Stimulated activated naive CD8-positive, alpha-beta T cell treated with anti-CD3 and anti-CD28 coated beads, Interleukin-15, Interleukin-2, amounts not matched to agents 100 U/mL and 50 U/mL, for 24 hours (primary cell): ENCODE measurements around the gene CTNNA2.

Experiments
- ATAC-seq: fragments of 150-1000 bp; cut with Tn5 transposase; one replicate; pipeline ENCODE4 v1.10.0; 2021
- DNase-seq: peaks from one replicate; pipeline ENCODE4 v3.0.0; 2021

CTNNA2 gene

GRCh38 chr2:79935771-79936657 lies 423.2 kb downstream of the CTNNA2 start:
- DNase-seq = peak; percentile 7
- ATAC-seq = no peak

DNA sequence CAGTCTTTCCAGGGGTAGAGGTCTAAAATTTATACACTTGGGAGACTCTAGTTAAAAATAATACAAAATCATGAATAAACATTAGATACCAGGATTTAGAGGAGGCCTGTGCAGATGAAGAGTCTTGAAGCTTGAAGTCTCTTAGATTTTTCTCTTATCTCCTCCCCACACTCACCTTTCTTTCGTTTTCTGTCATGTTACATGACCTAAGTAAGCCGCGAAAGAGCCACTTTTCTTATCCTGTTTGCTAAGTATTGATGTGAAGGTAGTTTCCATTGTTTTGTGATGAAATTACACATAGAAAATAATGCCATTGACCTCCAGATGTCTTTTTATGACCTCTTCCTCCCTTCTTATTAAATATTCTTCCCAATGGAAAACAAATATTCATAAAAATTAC lies 423.9 kb downstream of the CTNNA2 start:
- no peak for ATAC-seq
- DNase-seq = no peak

DNA sequence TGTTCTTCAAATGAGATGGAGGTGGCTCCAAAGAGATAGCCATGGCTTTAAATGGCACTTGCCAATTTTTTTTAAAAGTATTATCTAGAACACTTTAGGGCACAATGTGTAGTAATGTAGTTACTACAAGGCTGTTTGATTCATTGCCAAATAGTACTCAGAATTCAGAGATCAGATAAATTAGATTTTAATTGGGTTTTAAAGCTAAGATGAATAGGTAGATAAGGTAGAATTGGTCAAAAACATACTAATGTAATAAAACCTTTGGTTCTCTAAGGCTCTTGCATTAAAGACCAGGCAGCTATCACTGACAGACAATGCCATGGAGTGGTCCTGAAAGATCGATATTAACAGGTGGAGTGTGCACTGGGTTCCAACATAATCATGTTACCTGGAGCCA lies 425.8 kb downstream of the CTNNA2 start:
- no peak for ATAC-seq
- no peak for DNase-seq

DNA sequence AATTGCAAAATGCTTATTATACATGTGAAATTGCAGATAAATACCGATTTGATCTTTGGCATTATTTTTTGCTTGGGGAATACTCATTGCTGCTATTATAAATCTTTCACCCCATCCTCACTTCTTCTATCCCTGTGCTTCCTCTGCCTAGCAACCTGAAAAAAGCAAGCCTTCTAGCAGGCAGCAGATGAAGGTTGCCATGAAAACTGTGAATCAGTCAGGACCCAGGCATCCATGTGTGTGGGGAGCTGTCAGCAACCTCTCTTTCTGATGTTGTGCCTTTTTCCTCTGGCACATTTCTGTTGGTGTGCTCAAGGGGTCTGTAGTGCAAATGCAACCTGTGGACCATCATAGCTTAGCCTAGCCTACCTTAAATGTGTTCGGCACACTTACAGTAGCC lies 427.5 kb downstream of the CTNNA2 start:
- ATAC-seq (no peak), DNase-seq (no peak)

DNA sequence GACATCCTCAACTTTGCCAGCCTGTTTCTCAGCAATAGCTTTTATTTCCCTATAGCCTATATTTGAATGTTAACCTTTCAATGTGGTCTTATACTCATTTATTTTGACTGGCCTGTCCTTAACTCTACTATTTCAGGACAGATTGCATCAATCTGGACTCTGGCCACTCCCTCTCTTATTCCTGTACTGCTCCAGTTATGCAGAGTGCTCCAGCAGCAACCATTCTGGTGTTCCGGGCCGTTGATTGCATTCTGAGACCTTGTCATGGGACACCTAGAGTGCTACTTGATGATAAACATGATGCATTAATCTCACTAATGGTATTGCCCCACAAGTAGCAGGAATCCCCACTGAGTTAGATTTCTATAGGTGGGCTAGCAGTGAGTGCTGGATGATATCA lies 428.3 kb downstream of the CTNNA2 start:
- ATAC-seq (no peak), DNase-seq (no peak)

DNA sequence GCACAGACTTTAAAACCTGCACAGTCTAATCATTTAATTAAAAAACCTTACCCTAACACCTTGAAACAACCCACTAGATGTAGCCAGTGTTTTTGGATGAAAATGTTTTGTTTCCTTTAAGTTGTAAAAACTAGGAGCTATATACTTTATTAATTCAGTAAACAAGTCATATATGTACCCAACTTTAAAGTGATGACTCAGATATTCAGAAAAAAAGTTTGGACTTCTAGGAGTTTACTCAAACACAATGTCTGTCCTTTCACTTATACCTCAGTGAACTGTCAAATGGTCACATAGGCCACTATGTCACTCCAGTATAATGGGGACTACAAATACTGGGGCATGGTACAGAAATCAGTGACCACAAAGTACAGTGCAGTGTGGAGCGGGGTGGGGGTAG lies 431.4 kb downstream of the CTNNA2 start:
- DNase-seq = no peak
- ATAC-seq = no peak

DNA sequence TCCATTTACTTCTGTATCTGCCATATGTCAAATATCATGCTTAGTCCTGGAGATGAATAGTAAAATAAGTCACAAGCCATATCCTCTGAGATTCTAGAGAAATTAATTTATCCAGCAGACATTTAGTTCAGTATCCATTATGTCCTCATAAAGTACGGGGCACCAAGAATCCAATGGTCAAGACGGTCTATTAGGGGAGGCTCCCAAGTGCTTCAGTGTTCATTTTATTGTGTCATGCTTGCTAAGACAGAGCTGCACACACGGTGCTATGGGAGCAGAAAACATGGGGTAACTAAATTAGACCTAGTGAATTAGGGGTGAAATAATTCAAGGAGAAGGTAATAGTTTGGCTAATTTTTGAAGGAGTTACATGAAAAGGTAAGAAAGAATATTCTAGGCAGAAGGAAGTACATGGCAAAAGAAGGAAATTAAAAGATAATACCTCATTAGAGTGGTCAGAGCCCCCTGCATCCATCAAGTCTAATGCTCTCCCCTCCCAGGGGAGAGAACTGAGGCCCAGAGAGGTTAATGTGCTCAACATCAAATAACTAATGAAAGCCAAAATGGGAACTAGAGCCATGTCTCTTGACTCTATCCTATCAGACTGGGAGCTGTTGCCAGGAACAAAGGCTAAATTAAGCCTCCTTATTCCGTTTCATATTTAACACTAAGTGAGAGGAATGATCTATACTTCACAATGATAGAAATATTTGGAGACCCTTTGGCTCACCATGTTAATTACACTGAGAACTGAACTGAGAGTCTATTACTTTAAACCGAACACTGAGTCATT lies 433.0 kb downstream of the CTNNA2 start:
- ATAC-seq (no peak), DNase-seq (no peak)

- ATAC-seq (no peak), DNase-seq (no peak)
These were observed 434.9 kb downstream of the CTNNA2 start for GRCh38 chr2:79947751-79948150.

GRCh38 chr2:79950526-79950925 lies 437.7 kb downstream of the CTNNA2 start:
- no peak for ATAC-seq
- no peak for DNase-seq

- DNase-seq (no peak), ATAC-seq (no peak)
These were observed 439.8 kb downstream of the CTNNA2 start for GRCh38 chr2:79952616-79953015.

- no peak for DNase-seq
- ATAC-seq = no peak
These were observed 447.2 kb downstream of the CTNNA2 start for GRCh38 chr2:79960035-79960434.

GRCh38 chr2:79960519-79960918 lies 447.7 kb downstream of the CTNNA2 start:
- ATAC-seq = no peak

GRCh38 chr2:79964966-79965365 lies 452.1 kb downstream of the CTNNA2 start:
- no peak for ATAC-seq
- no peak for DNase-seq

More at GRCh38 chr2:79960519-79960918, 447.7 kb downstream of the CTNNA2 start:
- DNase-seq = no peak

GRCh38 chr2:79966369-79966768 lies 453.5 kb downstream of the CTNNA2 start:
- ATAC-seq (no peak), DNase-seq (no peak)

DNA sequence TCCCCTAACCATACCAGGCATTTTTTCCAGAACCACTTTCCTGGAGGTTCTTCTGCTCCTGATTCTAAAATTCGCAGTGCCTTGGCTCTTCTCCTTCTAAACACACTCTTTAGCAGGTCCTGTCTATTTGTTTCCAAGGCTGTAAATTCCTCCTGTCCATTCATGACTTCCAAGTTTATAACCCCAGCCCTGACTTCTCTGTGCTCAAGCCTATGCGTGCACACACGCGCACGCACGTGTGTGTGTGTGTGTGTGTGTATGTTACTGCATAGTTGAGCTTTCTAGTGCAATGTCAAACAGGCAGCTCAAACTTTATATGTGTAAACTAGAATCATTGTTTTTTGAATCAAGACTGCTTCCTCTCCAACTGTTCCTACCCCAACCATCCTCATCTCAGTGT lies 454.0 kb downstream of the CTNNA2 start:
- DNase-seq (no peak), ATAC-seq (no peak)

DNA sequence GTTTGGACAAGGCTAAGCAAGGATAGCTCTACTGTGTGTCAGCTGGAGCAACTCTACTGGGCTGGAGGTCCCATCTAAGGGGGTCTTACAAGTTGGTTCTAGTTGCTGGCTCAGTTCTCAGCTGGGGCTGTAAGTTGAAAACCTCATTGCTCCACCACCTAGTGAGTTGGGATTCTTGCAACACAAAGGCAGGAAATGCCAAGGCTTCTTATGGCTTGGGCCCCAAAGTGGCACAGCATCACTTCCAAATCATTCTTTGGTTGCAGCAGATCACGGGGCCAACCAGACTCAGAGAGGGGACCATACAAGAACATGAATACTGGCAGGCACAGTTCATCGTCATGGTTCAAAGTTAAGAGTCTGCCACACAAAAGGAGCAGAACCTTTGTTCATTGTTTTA lies 459.0 kb downstream of the CTNNA2 start:
- no peak for ATAC-seq
- DNase-seq = no peak

- no peak for ATAC-seq
These were observed 459.8 kb downstream of the CTNNA2 start for GRCh38 chr2:79972661-79973060.

DNA sequence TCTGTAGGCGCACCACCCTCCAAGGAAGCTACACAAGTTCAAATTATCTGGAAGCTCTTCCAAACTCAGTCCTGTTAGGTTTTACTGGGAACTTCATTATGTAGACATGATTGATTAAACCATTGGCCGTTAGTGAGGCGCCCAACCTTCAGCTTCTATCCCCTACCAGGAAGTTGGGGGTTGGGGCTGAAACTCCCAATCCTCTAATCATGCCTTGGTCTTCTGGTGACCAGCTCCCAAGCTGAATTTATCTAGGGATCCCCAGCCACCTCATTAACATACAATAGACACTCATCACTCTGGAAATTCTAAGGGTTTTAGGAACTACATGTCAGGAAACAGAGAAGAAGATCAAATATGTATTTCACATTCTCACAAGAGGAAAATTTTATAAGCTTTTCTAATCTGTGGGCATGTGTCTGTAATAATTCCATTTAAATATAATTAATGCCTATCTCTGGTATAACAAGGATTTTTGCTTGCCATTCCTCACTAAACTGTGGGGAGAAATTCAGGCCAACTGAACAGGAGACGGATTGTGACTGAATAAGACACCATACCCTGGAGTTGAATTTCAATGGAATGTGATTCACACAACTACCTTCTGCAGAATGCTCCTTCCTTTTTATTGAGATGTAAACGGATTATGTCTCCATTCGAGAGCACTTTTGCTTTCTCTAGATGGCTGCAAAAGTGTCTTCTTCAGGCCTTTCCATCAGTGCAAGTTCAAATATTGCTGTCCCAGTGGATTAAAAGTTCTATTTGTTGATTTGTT lies 463.1 kb downstream of the CTNNA2 start:
- no peak for DNase-seq
- no peak for ATAC-seq

More at GRCh38 chr2:79972661-79973060, 459.8 kb downstream of the CTNNA2 start:
- no peak for DNase-seq

GRCh38 chr2:79977792-79978191 lies 464.9 kb downstream of the CTNNA2 start:
- DNase-seq (no peak), ATAC-seq (no peak)

DNA sequence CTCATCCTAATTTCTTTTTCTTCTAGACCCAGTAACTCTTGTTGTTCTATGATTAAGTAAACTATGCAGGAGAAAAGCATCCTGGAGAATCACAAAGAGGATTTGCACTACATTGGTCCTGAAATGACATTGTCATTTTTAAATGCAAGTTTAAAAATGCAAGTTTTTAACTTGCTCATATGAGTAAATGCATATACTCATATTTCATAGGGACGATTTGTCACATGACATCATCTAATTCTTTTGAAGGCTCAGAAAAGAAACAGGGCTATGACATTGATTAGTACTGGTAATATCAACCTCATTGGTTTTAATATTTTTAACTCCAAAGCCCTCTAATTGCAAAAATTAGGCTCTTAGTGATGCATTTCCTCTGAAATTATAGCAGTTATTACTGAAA lies 467.3 kb downstream of the CTNNA2 start:
- no peak for DNase-seq
- ATAC-seq = no peak

DNA sequence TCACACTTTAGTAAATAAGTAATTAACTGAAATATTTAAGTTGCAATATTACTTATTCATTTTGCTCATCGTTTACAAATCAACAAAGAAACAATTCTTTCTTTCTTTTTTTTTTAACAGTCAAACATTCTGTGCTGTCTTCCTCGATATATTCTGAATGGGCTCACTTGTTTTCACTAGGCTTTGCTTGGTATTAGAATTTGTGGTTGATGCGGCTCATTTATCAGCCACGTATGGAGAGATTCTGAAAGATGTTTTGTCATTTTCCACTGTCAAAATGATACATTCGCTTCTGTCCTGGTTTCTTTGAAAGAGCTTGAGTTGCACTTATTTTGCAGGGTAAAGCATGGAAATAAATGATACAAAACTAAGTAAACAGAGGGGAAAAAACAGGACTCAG lies 468.0 kb downstream of the CTNNA2 start:
- no peak for ATAC-seq
- no peak for DNase-seq

GRCh38 chr2:79981316-79981715 lies 468.5 kb downstream of the CTNNA2 start:
- DNase-seq (no peak), ATAC-seq (no peak)

GRCh38 chr2:79982445-79982844 lies 469.6 kb downstream of the CTNNA2 start:
- ATAC-seq = no peak
- no peak for DNase-seq
